ENCODE results near the gene IZUMO2. TPM values are rescaled to one million over a fixed set of nuclear protein-coding genes. Genes with fewer than 3 reads are reported as not detected.

Gene IZUMO2
- total and polyA plus RNA-seq, 10 of the 15 experiments (the other 5 are each of a cell fraction or from before 2014, with no cell fraction given): not detected

GRCh38 chr19:50167314-50167721 is 4.2 kb upstream of the IZUMO2 start:
- Histone ChIP-seq H3K27me3 (replicated peaks in 1 of 2; ENCODE audit: control insufficient read depth in 2 of 2, insufficient read depth in 2 of 2, low read length in 1 of 2) (no peaks in the 10 kb centered on the region), H3K9ac (ENCODE audit: control insufficient read depth, insufficient read depth, low read length) (no peak overlapping the region), H3K79me2 (ENCODE audit: control insufficient read depth, insufficient read depth, low read length) (no peaks in the 10 kb centered on the region), H3K4me1 (ENCODE audit: control insufficient read depth, insufficient read depth, low read length) (no peaks in the 10 kb centered on the region), H3K27ac (ENCODE audit: control insufficient read depth, insufficient read depth) (no peak overlapping the region), H3K9me3 (replicated peaks; ENCODE audit: control insufficient read depth, insufficient read depth, low read length) (no peaks in the 10 kb centered on the region; the same call in 2 of the 3 replicates), H2AFZ (ENCODE audit: control insufficient read depth, low read depth, low read length) (no peak overlapping the region), H3K4me2 (ENCODE audit: control insufficient read depth, insufficient read depth) (no peak overlapping the region), H3K36me3 (ENCODE audit: control insufficient read depth in 2 of 2, insufficient read depth in 2 of 2, low read length in 1 of 2) (no peaks in the 10 kb centered on the region; a peak in 1 of 4 replicates), H4K20me1 (ENCODE audit: control insufficient read depth, insufficient read depth) (no peaks in the 10 kb centered on the region), H3K4me3 (no peak overlapping the region)
- ChIA-PET POLR2A (no interaction called here), SMC1A (ENCODE audit: uncharacterized antibody, unreplicated experiment) (interaction anchor here (1.2 kb wide), 1 partner anchor 16 kb away, joined by 3 read pairs; no protein-coding TSS in a partner anchor), RAD21 (ENCODE audit: unreplicated experiment) (no interaction called here), CTCF (interaction anchor here (2.0 to 2.7 kb wide), 2 partner anchors 69 to 91 kb away, joined by 7 to 13 read pairs; no protein-coding TSS in a partner anchor)
- no TSS peak for BruUV-seq (replicated peaks)
- WGBS (ENCODE audit: insufficient coverage, insufficient replicate concordance, low lambda C conversion rate, missing lambda C conversion rate): 56% methylated on average over 12 of the region's 12 CpGs
- ATAC-seq (no peak), DNase-seq (ENCODE audit: low read depth, low spot score) (no peak), FAIRE-seq (no peak)
- in situ Hi-C loops (cut with MboI) (no loop called here), intact Hi-C loops (cut with micrococcal nuclease; ENCODE audit: unreplicated experiment) (loop anchor here (5.0 kb wide), 1 partner anchor 90 kb away; no protein-coding TSS in a partner anchor)
- no peak for TF ChIP-seq FOS (IDR thresholded peaks at IDR 0.05; ENCODE audit: borderline replicate concordance, extremely low read depth, insufficient read length)
- no peak for TF ChIP-seq PML (IDR thresholded peaks at IDR 0.05; ENCODE audit: low read length)
- TF ChIP-seq POLR2AphosphoS2 (IDR thresholded peaks at IDR 0.05; ENCODE audit: low read depth, low read length): no peak
- no peak for TF ChIP-seq NFYA (IDR thresholded peaks at IDR 0.05; ENCODE audit: borderline replicate concordance, low read depth, low read length)
- TF ChIP-seq SIN3A (IDR thresholded peaks at IDR 0.05; ENCODE audit: low read depth, low read length): no peak
- no peak for TF ChIP-seq BMI1 (IDR thresholded peaks at IDR 0.05; ENCODE audit: borderline replicate concordance)
- no peak for TF ChIP-seq LARP7 (IDR thresholded peaks at IDR 0.05)
- TF ChIP-seq KLF5 (IDR thresholded peaks at IDR 0.05; ENCODE audit: partially characterized antibody): no peak
- no peak for TF ChIP-seq RELA (IDR thresholded peaks at IDR 0.05; ENCODE audit: borderline replicate concordance, partially characterized antibody)
- TF ChIP-seq JUND (IDR thresholded peaks at IDR 0.05; ENCODE audit: low read depth, low read length): no peak
- no peak for TF ChIP-seq SMC3 (IDR thresholded peaks at IDR 0.05; ENCODE audit: borderline replicate concordance, low read length)
- TF ChIP-seq NFIC (IDR thresholded peaks at IDR 0.05; ENCODE audit: low read depth, low read length): no peak
- TF ChIP-seq ESRRA (IDR thresholded peaks at IDR 0.05; ENCODE audit: low read length): no peak
- TF ChIP-seq ZSCAN29 (IDR thresholded peaks at IDR 0.05): no peak
- TF ChIP-seq CHD2 (IDR thresholded peaks at IDR 0.05; ENCODE audit: borderline replicate concordance, low read depth, low read length): no peak

Data from GM12878 (cell line).